HG03521 (cell line): ENCODE data around the gene FAM20C.
A peak's percentile ranks its signal among the peaks of the same experiment; 100 is the strongest.

Experiments
- ATAC-seq: cut with Tn5 transposase; IDR thresholded peaks from one replicate; pipeline ENCODE4 v1.9.1; 2021; ENCODE audit warnings: mild to moderate bottlenecking, moderate library complexity; ENCODE audit not compliant: unreplicated experiment

Gene FAM20C

DNA sequence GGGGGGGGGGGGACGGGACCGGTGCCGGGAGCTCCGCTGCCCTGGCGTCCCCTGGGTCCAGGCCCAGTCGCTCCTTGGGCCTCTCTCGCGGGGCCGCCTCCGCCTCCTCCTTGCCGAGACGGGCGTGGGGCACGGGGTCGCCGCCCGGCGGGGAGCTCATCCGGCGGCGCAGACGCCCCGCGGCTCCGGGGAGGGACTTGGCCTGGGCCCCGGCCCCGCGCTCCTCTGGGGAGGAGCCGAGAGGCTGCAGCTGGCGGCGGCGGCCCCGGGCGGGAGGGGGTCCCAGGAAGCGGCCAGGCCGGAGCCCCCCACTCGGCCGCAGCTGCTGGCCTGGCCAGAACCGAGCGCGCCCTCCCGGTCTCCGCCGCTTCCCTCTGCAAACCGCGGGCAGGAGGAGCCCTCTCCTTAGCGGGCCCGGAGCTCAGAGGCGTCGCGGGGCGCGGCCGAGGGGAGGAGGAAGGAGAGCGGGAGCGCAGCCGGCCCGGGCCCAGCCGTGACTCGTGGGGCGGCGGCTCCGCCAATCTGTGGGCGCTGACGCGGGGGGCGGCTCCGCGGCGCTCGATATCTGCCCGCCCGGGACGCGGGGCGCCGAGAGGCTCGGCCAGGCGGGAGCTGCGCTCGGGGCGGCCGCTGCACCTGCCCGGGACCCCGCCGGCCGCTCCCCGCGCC, at the start of gene FAM20C:
Gene FAM20C, plus strand, starts transcription at position 591 of the 669 bp plus-strand sequence. CDS start 629 bp downstream, outside the sequence.
- no peak for ATAC-seq

GRCh38 chr7:143145-143751, 49.1 kb upstream of the FAM20C start:
- no peak for ATAC-seq

DNA sequence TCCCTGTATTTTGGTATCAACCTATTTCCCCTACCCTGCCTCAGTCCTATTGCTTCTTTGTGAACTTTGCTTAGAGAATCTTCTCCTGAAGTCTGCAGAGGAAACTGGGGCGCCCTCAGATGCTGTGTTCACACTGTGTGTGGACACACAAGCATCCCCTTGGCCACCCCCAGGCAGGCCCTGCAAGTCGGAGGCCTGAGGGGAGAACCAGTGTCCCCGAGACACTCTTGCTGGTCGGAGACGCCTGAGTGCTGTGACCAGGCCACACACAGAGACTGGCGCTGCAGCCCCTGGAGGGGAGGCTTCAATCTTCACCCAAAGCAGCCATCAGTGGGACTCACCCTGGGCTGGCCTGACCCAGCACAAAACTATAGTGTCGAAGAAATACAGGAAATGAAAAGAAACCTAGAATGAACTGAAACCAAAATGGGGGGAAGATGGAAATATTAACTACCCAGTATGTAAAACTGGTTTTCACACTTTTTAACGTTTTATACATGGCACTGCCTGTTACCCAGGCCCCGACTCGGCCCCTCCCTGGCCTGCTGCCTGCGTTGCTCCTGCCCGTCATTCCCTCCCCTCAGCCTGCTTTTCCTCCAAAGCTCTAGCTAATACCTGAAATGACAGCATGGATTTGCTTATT, 48.4 kb upstream of the FAM20C start:
- ATAC-seq = no peak

DNA sequence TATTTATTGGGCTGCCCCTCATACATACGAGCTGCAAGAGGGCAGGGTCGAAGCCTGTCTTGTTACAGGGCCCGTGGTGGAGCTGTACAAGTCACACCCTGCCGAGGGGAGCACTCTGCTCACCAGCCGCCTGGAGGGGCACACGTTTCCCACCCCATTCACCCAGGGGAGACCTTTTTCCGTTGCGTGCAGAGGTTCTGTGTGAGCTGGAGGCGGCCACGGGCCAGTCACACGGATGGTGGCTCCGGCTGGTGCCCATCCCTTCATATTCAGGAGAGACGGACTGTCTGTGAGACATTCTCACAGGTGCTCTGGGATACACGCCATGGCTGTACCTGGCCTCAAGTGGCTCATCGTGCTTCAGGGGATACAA, 47.9 kb upstream of the FAM20C start:
- no peak for ATAC-seq

DNA sequence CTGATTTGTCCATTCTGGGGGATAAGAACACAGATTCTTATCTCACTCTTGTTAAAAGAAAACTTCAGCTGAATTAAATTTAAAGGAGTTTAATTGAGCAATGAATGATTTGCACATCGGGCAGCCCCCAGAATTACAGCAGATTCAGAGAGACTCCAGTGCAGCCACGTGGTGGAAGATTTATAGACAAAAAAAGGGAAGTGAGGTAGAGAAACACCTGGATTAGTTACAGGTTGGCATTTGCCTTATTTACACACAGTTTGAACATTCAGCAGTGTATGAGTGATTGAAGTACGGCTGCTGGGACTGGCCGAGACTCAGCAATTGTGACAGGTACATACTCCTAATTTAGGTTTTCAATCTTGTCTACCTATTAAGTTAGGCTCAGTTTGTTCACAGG, 46.5 kb upstream of the FAM20C start:
- no peak for ATAC-seq

- no peak for ATAC-seq
Observed at GRCh38 chr7:148543-148931, 43.8 kb upstream of the FAM20C start.

DNA sequence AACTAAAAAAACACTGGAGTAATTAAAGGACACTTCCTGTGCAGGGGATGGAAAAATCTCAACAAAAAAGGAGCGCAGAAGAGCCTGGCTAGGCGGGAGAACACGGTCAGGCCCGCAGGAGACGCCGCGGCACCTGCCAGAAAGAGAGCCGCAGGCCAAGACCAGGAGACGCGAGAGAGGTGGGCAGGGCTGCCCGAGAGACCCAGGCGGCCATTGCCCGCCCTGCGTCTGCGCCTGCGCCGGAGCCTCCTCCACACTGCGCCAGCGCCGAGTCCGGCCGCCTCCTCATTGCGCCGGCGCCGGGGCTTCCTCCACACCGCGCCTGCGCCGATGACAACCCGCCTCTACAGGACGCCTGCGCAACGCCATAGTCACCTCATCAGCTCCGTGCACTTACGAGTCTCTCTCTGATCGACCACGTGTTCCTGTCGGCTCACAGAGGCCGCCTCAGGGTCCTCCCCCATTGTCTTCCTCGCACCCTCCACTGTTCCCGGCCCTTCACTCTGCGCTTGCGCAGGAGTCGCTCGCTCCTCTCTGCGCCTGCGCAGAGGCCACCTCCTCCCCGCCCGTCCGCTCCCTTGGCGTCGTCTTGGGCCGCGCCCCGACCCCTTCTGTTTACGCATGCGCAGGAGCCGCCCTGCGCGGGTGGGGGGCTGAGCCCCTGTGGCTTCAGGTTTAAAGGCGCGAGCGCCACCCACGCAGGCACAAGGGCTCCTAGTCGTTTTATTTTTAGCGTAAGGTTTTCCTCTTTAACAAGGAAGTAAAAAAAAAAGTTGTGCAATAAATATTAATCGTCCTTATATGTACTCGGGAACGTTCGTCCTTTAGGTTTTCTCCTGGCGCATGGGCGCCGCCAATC, 43.2 kb upstream of the FAM20C start:
- peak; percentile 95 for ATAC-seq

- ATAC-seq = peak; percentile 18
Observed at GRCh38 chr7:149791-150636, 42.4 kb upstream of the FAM20C start.

DNA sequence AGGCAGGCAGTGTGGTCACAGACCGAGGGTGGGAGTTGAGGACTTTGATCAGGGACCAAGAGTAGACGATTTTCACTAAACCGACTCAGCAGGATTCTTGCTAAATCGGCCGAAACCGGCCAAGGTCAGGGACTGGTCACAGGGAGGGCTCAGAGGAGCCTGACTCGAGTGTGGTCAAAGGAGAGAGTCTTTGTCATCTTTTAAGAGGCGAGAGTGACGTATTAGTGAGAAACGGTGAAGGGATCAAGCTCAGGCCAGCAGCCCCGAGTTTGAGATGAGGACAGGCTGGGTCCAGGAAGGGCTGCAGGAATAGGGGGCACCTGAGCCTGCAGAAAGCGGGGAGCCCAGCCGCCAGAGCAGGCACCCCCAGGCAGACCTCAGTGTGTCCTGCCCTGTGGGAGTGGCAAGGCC, 41.6 kb upstream of the FAM20C start:
- ATAC-seq = no peak

DNA sequence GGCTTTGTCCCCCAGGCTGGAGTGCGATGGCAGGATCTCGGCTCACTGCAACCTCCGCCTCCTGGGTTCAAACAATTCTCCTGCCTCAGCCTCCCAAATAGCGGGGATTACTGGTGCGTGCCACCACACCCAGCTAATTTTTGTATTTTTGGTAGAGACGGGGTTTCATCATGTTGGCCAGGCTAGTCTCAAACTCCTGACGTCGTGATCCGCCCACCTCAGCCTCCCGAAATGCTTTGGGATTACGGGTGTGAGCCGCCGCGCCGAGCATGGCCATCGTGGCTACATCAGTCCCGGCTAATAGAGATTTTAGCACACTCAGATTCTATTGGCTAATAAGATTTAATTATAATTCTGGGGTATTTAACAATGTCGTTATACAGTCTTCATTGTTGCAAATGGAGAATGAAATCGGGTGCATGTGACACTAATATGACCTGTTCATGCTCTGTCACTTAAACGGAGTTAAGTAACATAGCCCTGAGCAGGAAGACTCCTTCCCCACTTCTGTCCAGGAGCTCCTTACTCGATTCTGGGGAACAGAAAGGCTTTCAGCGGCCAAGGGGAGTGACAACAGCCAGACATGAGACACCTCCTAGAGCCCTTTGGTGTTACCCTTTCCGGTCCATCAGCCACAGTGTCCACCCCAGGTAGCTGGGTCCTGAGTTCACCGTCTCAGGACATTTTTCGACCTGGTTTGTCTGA, 40.9 kb upstream of the FAM20C start:
- no peak for ATAC-seq

DNA sequence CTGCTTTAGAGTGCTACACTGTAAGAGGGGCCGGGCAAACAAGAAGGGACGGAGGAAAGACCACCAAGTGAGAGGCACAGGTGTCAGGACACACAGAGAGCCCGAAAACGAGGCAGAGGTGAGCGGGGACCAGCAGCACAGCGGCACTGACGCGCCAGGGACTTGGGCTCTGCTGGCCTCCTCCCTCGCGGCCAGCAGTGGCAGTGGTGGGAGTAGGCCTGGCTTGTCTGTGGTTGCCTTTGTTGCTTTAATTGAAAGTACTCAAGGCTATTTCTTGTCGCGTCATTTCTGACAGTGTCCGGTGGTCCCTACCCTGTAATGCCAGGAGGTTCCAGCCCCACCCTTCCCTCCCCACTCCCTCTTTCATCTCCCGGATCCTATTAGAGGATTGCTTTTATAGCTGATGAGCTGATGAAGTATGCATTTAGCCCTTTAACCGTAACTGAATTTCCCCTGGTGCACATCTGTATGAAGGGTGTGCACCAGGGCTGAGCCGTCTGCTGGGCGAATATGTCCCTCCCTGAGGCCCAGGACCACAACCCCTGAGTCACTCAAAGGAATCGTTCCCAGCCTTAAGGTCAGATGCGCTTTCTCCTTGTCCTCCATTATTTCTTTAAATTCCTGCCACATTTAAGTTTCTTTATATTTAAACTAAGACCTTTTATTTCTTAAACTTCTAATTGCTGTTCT, 39.5 kb upstream of the FAM20C start:
- ATAC-seq = no peak

GRCh38 chr7:153604-154003, 38.8 kb upstream of the FAM20C start:
- ATAC-seq = no peak

GRCh38 chr7:154096-154799, 38.1 kb upstream of the FAM20C start:
- ATAC-seq = no peak

DNA sequence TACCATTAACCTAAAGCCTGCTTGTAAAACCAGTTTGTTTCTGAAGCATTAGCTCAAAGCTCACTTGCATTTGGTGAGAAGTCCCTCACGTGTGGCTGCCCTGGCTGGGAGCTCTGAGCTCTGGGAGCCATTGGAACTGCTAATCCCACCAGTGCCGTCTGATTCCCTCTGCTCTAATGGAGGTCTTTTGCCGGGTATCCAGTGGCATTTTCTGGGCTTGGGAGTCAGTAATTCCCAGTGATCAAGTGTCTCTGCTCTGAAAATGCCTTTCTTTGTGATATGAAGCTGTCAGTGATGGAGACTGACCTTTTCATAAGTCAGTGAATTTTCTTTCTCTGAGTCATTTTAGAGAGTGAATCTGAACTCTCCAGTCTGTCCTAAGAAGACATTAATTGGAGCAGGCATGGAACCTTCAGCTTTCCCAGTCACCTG, 36.9 kb upstream of the FAM20C start:
- ATAC-seq = no peak

DNA sequence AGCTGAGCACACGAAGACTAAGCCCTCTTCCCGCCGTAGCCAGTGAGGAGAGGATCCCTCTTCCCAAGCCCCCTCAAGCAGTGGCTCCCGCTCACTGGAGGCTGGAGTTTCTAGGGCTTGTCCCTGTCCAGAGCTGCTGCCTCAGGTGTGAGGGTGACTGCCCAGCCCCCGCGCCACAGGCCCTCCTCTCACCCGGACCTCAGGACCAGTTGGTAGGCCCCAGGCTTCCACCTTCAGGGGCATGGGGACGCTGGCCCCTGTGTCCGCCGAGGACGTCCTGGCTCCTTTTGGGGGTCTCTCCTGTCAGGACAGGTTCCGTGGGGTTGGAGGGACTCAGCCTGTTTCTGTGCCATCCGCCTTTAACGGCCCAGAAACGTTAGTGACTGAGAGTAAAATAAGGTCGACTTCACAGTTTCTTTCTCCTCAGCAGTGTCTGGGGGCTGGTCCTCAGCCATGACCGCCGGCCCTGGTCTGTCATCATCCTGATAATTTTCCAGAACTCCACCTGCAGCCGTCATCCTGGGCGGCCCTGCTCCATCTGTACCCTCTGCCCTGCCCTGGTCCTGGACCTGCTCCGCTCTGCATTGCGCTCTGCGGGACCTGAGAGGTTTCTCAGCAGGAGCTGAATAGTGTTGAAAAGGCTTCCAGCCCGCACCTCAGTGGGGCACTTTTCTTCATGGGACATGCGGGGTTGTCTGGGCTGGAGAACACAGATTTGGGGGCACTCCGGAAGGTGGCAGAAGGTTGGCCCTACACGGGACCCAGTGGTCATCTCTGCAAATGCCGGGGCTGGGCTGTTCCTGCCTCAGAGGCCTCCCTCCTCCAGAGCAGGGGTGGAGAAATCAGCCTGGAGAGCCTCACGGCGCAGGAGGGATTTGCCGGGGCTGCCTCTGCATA, 36.0 kb upstream of the FAM20C start:
- ATAC-seq = no peak

DNA sequence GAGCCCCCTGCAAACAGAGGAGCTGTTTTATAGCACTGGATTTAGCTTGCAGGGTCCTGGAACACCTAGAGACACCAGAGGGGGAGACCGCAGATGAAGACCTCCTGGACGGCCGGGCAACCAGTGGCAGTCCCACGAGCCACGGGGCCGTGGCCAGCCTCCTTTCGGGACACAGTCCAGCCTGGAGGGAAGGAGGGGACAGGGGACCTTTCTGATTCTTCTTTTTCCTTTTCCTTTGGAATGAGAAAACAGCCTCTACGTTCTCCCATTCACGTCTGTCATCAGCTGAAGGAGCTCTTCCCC, 35.4 kb upstream of the FAM20C start:
- no peak for ATAC-seq

DNA sequence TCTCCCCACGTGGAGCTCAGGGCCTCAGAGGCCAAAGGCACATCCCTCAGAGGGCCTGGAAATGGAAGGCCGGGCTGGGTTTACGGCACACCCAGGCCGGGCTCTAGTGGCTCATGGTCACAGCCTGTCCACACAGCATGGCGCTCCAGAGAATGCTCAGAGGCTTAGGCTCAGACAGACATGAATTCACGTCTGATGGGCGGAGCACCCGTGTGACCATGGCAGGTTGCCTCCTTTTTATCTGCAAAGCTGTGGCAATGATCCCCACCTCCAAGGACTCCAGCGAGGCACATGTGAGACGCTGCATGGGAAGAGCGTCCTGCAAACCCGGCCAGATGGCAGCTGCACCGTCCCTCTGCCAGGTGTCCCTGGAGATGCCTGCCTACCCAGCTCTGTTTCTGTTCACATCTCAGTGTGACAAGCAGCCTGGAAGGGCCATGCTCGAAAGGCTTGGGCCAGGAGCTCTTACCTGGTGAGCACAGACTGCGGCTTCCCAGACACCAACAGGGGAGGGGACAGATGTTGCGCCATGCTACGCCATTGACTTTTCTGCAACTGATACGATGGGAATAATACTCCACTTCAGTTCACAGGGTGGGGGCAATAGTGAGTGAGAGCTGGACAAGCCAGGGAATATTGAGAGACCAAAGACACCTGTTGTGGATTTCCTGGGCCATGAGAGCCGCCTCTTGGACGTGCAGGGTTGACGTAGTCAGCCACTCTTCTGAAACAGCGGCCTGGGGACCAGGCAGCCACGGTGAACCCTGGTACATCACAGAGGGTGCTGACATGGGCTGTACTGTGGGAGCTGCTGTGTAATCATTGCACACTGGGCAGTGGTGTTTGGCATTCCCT, 34.4 kb upstream of the FAM20C start:
- ATAC-seq = no peak
